ENCODE data around the gene PSMB4.
A peak's percentile ranks its signal among the peaks of the same experiment; 100 is the strongest.
"Not testable (repeated sequence)": the region's sequence is repeated elsewhere in the genome, so short reads cannot be mapped to it uniquely, and the experiment has no call there.

The PSMB4 gene

GRCh38 chr1:151399324-151400171 is at the start of gene PSMB4:
PSMB4 (plus strand) TSS chr1:151399573; CDS start chr1:151399588, 15 bp downstream.
- peak within 1 kb of the TSS; percentile 97 for H3K27ac Mint-ChIP-seq
- H3K4me1 Mint-ChIP-seq (ENCODE audit: low read depth): peaks cover 27% of the 10 kb centered on the region
- peaks cover 11% of the 10 kb centered on the region for H3K36me3 Mint-ChIP-seq
- H3K9me3 Mint-ChIP-seq (ENCODE audit: low read depth): no peaks in the 10 kb centered on the region
- H3K27me3 Mint-ChIP-seq: no peaks in the 10 kb centered on the region
- H3K4me3 Mint-ChIP-seq: peak within 1 kb of the TSS; percentile 95

DNA sequence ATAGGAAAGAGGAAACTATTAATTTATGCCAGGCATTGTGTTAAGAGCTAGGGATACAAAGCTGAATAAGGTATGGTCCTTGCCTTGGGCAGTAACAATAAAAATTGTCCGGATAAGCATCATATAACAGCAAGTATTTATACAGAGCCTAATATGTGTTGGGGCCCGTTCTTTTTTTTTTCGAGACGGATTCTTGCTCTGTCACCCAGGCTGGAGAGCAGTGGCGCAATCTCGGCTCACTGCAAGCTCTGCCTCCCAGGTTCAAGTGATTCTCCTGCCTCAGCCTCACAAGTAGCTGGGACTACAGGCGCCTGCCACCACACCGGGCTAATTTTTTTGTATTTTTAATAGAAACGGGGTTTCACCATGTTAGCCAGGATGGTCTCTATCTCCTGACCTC is 49.0 kb upstream of the PSMB4 start:
- not testable (repeated sequence) for H3K36me3 Mint-ChIP-seq; H3K4me3 Mint-ChIP-seq; H3K27ac Mint-ChIP-seq; H3K27me3 Mint-ChIP-seq; H3K9me3 Mint-ChIP-seq (ENCODE audit: low read depth)
- peaks cover 27% of the 10 kb centered on the region for H3K4me1 Mint-ChIP-seq (ENCODE audit: low read depth)

- no peak overlapping the region for H3K27ac Mint-ChIP-seq
- H3K4me1 Mint-ChIP-seq (ENCODE audit: low read depth): peaks cover 11% of the 10 kb centered on the region
- H3K4me3 Mint-ChIP-seq: no peak overlapping the region
- no peaks in the 10 kb centered on the region for H3K9me3 Mint-ChIP-seq (ENCODE audit: low read depth)
- H3K27me3 Mint-ChIP-seq: no peaks in the 10 kb centered on the region
- H3K36me3 Mint-ChIP-seq: peaks cover 2% of the 10 kb centered on the region
Observed at GRCh38 chr1:151352021-151352718, 47.2 kb upstream of the PSMB4 start.

DNA sequence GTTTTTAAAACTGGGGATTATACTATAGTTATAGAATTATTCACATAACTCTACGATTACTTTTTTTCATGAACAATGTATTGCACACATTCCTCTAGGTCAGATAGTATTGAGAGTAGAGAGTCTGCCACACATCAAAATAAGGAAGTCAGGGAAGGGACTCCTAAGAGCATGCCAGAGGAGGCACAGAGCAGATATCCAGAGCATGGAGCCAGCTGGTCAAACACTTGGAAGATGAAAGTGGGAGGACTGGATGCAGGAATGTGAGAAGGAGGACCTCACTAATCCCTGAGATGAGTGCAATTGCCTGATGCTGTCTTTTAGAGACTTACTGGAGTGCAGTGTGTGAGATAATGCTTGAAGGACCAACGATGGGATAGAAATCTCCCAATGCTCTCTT is 42.7 kb upstream of the PSMB4 start:
- Mint-ChIP-seq H3K4me1 (ENCODE audit: low read depth) (no peaks in the 10 kb centered on the region), H3K4me3 (no peak overlapping the region), H3K27me3 (no peaks in the 10 kb centered on the region), H3K27ac (no peak overlapping the region), H3K9me3 (ENCODE audit: low read depth) (no peaks in the 10 kb centered on the region), H3K36me3 (peaks cover 2% of the 10 kb centered on the region)

GRCh38 chr1:151361883-151362282 is 37.5 kb upstream of the PSMB4 start:
- Mint-ChIP-seq H3K27ac (no peak overlapping the region), H3K36me3 (peaks cover 2% of the 10 kb centered on the region), H3K27me3 (no peaks in the 10 kb centered on the region), H3K9me3 (ENCODE audit: low read depth) (no peaks in the 10 kb centered on the region), H3K4me3 (no peak overlapping the region), H3K4me1 (ENCODE audit: low read depth) (no peaks in the 10 kb centered on the region)

- no peak overlapping the region for H3K4me3 Mint-ChIP-seq
- no peak overlapping the region for H3K27ac Mint-ChIP-seq
- H3K4me1 Mint-ChIP-seq (ENCODE audit: low read depth): no peaks in the 10 kb centered on the region
- H3K9me3 Mint-ChIP-seq (ENCODE audit: low read depth): no peaks in the 10 kb centered on the region
- H3K36me3 Mint-ChIP-seq: peaks cover 2% of the 10 kb centered on the region
- no peaks in the 10 kb centered on the region for H3K27me3 Mint-ChIP-seq
Observed at GRCh38 chr1:151362308-151363155, 36.8 kb upstream of the PSMB4 start.

- Mint-ChIP-seq H3K27me3 (no peaks in the 10 kb centered on the region), H3K4me3 (no peak overlapping the region), H3K4me1 (ENCODE audit: low read depth) (no peaks in the 10 kb centered on the region), H3K36me3 (peaks cover 2% of the 10 kb centered on the region), H3K9me3 (ENCODE audit: low read depth) (no peaks in the 10 kb centered on the region), H3K27ac (no peak overlapping the region)
Observed at GRCh38 chr1:151364996-151365395, 34.4 kb upstream of the PSMB4 start.

DNA sequence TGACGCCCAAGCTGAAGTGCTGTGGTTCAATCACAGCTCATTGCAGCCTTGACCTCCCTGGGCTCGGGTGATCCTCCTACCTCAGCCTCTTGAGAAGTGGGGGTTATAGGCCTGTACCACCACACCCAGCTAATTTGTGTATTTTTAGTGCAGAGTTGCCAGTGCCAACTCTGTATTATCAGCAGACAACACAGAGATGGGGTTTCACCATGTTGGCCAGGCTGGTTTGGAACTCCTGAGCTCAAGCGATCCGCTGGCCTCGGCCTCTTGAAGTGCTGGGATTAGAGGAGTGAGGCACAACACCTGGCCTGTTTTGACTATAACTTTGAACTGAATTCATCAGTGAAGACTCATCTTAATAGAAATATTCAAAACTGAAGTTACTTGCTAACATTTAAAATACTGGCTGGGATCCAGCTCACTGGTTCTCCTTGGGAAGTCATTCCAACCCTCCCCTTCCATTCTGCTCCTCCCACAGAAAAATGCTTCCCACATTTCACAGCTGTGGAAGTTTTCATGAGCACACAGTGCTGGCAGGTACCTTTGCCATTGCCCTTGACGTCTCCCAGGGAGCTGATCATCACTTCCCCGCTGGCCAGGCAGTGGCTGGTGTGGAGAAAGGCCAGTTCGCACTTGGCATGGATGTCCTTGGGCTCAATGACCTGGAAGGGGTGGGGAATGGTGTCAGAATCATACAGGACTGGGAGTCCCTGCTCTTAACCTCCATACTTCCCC is 31.5 kb upstream of the PSMB4 start:
- Mint-ChIP-seq H3K4me3 (no peak overlapping the region), H3K9me3 (ENCODE audit: low read depth) (no peaks in the 10 kb centered on the region), H3K27me3 (no peaks in the 10 kb centered on the region), H3K36me3 (no peaks in the 10 kb centered on the region), H3K27ac (no peak overlapping the region), H3K4me1 (ENCODE audit: low read depth) (no peaks in the 10 kb centered on the region)

- no peaks in the 10 kb centered on the region for H3K9me3 Mint-ChIP-seq (ENCODE audit: low read depth)
- H3K4me3 Mint-ChIP-seq: no peak overlapping the region
- no peaks in the 10 kb centered on the region for H3K4me1 Mint-ChIP-seq (ENCODE audit: low read depth)
- no peaks in the 10 kb centered on the region for H3K27me3 Mint-ChIP-seq
- no peaks in the 10 kb centered on the region for H3K36me3 Mint-ChIP-seq
- no peak overlapping the region for H3K27ac Mint-ChIP-seq
Observed at GRCh38 chr1:151368393-151369301, 30.7 kb upstream of the PSMB4 start.

GRCh38 chr1:151369302-151369610 is 30.1 kb upstream of the PSMB4 start:
- Mint-ChIP-seq H3K9me3 (ENCODE audit: low read depth) (no peaks in the 10 kb centered on the region), H3K4me3 (no peak overlapping the region), H3K27ac (no peak overlapping the region), H3K4me1 (ENCODE audit: low read depth) (no peaks in the 10 kb centered on the region), H3K27me3 (no peaks in the 10 kb centered on the region), H3K36me3 (no peaks in the 10 kb centered on the region)

- H3K27me3 Mint-ChIP-seq: no peaks in the 10 kb centered on the region
- H3K4me3 Mint-ChIP-seq: no peak overlapping the region
- no peaks in the 10 kb centered on the region for H3K9me3 Mint-ChIP-seq (ENCODE audit: low read depth)
- H3K4me1 Mint-ChIP-seq (ENCODE audit: low read depth): no peaks in the 10 kb centered on the region
- no peaks in the 10 kb centered on the region for H3K36me3 Mint-ChIP-seq
- no peak overlapping the region for H3K27ac Mint-ChIP-seq
Observed at GRCh38 chr1:151369621-151370048, 29.7 kb upstream of the PSMB4 start.

DNA sequence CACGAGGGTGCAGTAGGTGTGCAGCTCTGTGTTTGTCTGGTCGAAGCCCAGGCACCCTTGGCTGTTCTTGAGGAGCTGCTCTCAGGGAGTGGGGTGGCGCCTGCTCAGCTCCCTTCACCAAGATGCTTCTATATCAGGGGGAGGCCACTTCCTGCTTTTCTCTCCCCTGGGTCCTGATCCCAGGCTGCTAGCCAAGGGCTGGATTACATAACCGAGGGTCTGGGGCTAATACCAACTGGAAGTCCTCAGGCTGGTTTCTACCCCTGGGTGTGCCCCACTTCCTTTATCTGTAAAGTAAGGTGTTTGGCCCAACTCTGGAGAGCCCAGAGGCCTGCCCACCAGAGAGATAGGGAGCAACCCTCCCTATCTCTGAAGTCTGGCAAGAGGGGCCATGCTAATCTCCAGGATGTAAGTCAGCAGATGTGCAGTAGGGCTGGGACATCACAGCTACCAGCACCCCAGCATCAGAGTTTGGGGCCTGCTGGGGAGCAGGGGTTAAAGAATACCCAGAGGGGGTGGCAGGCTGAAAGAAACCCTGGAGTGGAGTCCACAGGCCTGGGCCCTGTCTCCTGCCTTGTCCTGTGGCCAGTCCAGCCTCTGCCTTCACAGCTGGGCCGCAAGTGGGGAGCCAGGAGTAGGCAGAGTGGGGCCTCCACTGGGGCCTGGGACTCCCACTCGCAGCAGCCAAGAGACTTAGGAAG is 29.0 kb upstream of the PSMB4 start:
- H3K4me3 Mint-ChIP-seq: no peak overlapping the region
- H3K4me1 Mint-ChIP-seq (ENCODE audit: low read depth): no peaks in the 10 kb centered on the region
- H3K27ac Mint-ChIP-seq: no peak overlapping the region
- H3K27me3 Mint-ChIP-seq: no peaks in the 10 kb centered on the region
- H3K9me3 Mint-ChIP-seq (ENCODE audit: low read depth): no peaks in the 10 kb centered on the region
- no peaks in the 10 kb centered on the region for H3K36me3 Mint-ChIP-seq

DNA sequence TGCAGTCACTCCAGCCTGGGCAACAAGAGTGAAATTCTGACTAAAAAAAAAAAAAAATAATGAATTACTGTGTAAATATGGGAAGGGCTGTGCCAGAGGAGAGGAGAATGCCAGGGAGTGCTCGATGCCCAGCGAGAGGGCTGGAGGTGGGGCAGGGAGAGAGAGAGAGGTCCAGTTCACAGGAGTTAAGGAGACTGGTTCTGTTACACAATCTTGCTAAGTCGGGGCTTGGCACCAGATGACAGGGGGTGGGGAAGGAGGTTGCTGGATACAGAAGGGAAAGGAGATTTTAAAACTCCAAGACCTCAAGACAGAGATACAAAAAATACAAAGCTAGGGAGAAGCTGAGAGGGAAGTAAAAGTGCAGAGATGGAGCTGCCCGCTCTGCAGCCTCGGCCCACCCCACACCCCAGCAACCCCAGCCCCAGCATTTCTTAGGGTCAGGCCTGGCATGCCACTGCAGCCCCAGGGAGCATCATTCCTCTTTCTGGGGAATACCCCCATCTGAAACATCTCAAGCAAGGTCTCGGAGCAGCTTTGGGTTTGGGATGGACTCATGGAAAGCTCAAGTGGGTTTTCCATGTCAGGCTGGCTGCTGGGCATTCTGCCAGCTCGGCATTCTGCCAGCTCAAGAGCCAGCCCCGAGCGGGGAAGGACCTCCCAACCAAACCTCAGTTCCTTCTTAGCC is 27.9 kb upstream of the PSMB4 start:
- Mint-ChIP-seq H3K36me3 (no peaks in the 10 kb centered on the region), H3K4me3 (no peak overlapping the region), H3K4me1 (ENCODE audit: low read depth) (no peaks in the 10 kb centered on the region), H3K9me3 (ENCODE audit: low read depth) (no peaks in the 10 kb centered on the region), H3K27me3 (no peaks in the 10 kb centered on the region), H3K27ac (no peak overlapping the region)

Data from activated naive CD8-positive, alpha-beta T cell (primary cell).